HCT116 (cell line): ENCODE data around the gene TTLL3. TPM values are rescaled to one million over a fixed set of nuclear protein-coding genes. Genes with fewer than 3 reads are reported as not detected.

Experiments
- ATAC-seq: fragments of 200-7000 bp; cut with Tn5 transposase; 2 replicates; pipeline ENCODE4 v1.9.1; 2020; ENCODE audit warnings: mild to moderate bottlenecking, moderate library complexity
- BruUV-seq: library from RNA; stranded (reverse); fragments of 400-500 nt; replicated peaks from 2 replicates; lab custom pipeline; 2021; lab: Mats Ljungman, UMichigan
- CTCF ChIA-PET: fragments of 300-600 bp; sonication (Branson Sonifier 250); formaldehyde crosslinking; loops from one replicate; lab custom pipeline; 2021; ENCODE audit warnings: antibody characterized with exemption; lab: Charles Lee
- POLR2A ChIA-PET: fragments of 300-600, 350-600 bp; sonication (Branson Sonifier 250); formaldehyde crosslinking; loops from one replicate; lab custom pipeline; 2021; ENCODE audit warnings: antibody characterized with exemption; lab: Charles Lee
- RAD21 ChIA-PET, 2 experiments: fragments of 300-600 bp; sonication (Branson Sonifier 250); formaldehyde crosslinking; loops; one replicate each; lab custom pipeline; 2023; ENCODE audit warnings: low total read pairs in 2 of 2; ENCODE audit not compliant: uncharacterized antibody in 2 of 2, unreplicated experiment in 2 of 2, low non-redundant PET in 1 of 2; lab: Charles Lee
- DNase-seq: peaks from one replicate; pipeline ENCODE4 v3.0.0-alpha.2; 2010; ENCODE audit warnings: low read depth, low spot score
- H2AFZ ChIP-seq: fragments of 200-600 bp; shearing (Covaris generic), sonication (generic); 2 replicates; pipeline ENCODE4 v1.6.1; 2017; ENCODE audit warnings: low read depth, mixed run types, mixed read lengths, antibody characterized with exemption, low read length; ENCODE audit not compliant: poor library complexity, severe bottlenecking
- H3K27ac ChIP-seq: 2 replicates; pipeline ENCODE4 v1.5.1; 2012; ENCODE audit warnings: low read depth, low read length
- H3K27me3 ChIP-seq: fragments of 200-600 bp; sonication (generic); 2 replicates; pipeline ENCODE4 v1.6.1; 2016; ENCODE audit warnings: mixed run types, low read length, mixed read lengths; ENCODE audit not compliant: insufficient read depth
- H3K36me3 ChIP-seq, 2 experiments: fragments of 200-500 bp in 1 of 2; fragments of 200-600 bp in 1 of 2; sonication (Bioruptor generic) in 1 of 2; sonication (generic) in 1 of 2; 2 replicates each; pipeline versions ENCODE4 v1.5.1 to v1.6.1; 2014 to 2016; ENCODE audit warnings: low read length in 2 of 2, inconsistent platforms in 1 of 2, mixed read lengths in 1 of 2, mixed run types in 1 of 2; ENCODE audit not compliant: insufficient read depth in 2 of 2, control insufficient read depth in 1 of 2
- H3K4me1 ChIP-seq, 2 experiments: fragments of 200-600 bp in 1 of 2; sonication (generic) in 1 of 2; 2 replicates each; pipeline versions ENCODE4 v1.5.1 to v1.6.1; 2012 to 2017; ENCODE audit warnings: low read length in 2 of 2, inconsistent platforms in 1 of 2, mild to moderate bottlenecking in 1 of 2, mixed read lengths in 1 of 2, mixed run types in 1 of 2, moderate library complexity in 1 of 2; ENCODE audit not compliant: insufficient read depth in 2 of 2, control insufficient read depth in 1 of 2
- H3K4me2 ChIP-seq: fragments of 200-600 bp; sonication (generic); 2 replicates; pipeline ENCODE4 v1.6.1; 2017; ENCODE audit warnings: mixed run types, low read length, mixed read lengths
- H3K4me3 ChIP-seq, 2 experiments: fragments of 200-600 bp in 1 of 2; sonication (generic) in 1 of 2; replicated peaks in 1 of 2; 2 replicates each; pipeline ENCODE4 v1.5.1; 2011 to 2016; ENCODE audit warnings: low read length in 2 of 2, control low read depth in 1 of 2, low read depth in 1 of 2, mild to moderate bottlenecking in 1 of 2, mixed read lengths in 1 of 2, mixed run types in 1 of 2
- H3K79me2 ChIP-seq: fragments of 200-600 bp; sonication (generic); 2 replicates; pipeline ENCODE4 v1.6.1; 2017; ENCODE audit warnings: mild to moderate bottlenecking, mixed run types, low read length, moderate library complexity, mixed read lengths; ENCODE audit not compliant: insufficient read depth
- H3K9ac ChIP-seq: fragments of 200-600 bp; sonication (generic); 2 replicates; pipeline ENCODE4 v1.6.1; 2016; ENCODE audit warnings: low read length, mixed read lengths
- H3K9me2 ChIP-seq: fragments of 200-600 bp; sonication (generic), shearing (Covaris generic); 2 replicates; pipeline ENCODE4 v1.6.1; 2017; ENCODE audit warnings: mixed run types, mild to moderate bottlenecking, moderate library complexity; ENCODE audit not compliant: insufficient read depth
- H3K9me3 ChIP-seq, 2 experiments: fragments of 200-500 bp in 1 of 2; fragments of 200-600 bp in 1 of 2; sonication (Bioruptor generic) in 1 of 2; sonication (generic) in 1 of 2; 2 replicates each; pipeline ENCODE4 v1.6.1; 2014 to 2017; ENCODE audit warnings: low read length in 2 of 2, mixed read lengths in 2 of 2, inconsistent platforms in 1 of 2, low read depth in 1 of 2, mild to moderate bottlenecking in 1 of 2, mixed run types in 1 of 2, moderate library complexity in 1 of 2; ENCODE audit not compliant: control insufficient read depth in 1 of 2, insufficient read depth in 1 of 2
- H4K20me1 ChIP-seq: fragments of 200-600 bp; sonication (generic), shearing (Covaris generic); 2 replicates; pipeline ENCODE4 v1.6.1; 2017; ENCODE audit warnings: mixed run types, mild to moderate bottlenecking, moderate library complexity; ENCODE audit not compliant: insufficient read depth
- CBX3 ChIP-seq: IDR thresholded peaks from 2 replicates; pipeline ENCODE4 v1.6.1; 2012; ENCODE audit warnings: low read depth
- ELF1 ChIP-seq: IDR thresholded peaks from 2 replicates; pipeline ENCODE4 v1.6.1; 2012; ENCODE audit warnings: low read depth, borderline replicate concordance
- EZH2 ChIP-seq: fragments of 200-600 bp; sonication (generic); IDR thresholded peaks from 2 replicates; pipeline ENCODE4 v1.6.1; 2017; ENCODE audit warnings: antibody characterized with exemption, mixed run types
- EZH2phosphoT487 ChIP-seq: fragments of 200-600 bp; IDR thresholded peaks from 2 replicates; pipeline ENCODE4 v1.6.1; 2018; ENCODE audit warnings: antibody characterized with exemption, borderline replicate concordance
- FOSL1 ChIP-seq: IDR thresholded peaks from 2 replicates; pipeline ENCODE4 v1.6.1; 2012; ENCODE audit warnings: low read depth
- JUND ChIP-seq: IDR thresholded peaks from 2 replicates; pipeline ENCODE4 v1.6.1; 2012
- MAX ChIP-seq: IDR thresholded peaks from 2 replicates; pipeline ENCODE4 v1.6.1; 2012
- POLR2A ChIP-seq: IDR thresholded peaks from 2 replicates; pipeline ENCODE4 v1.7.0; 2011; ENCODE audit warnings: borderline replicate concordance; ENCODE audit not compliant: insufficient read depth, insufficient read length; ENCODE audit errors: extremely low read depth
- POLR2AphosphoS5 ChIP-seq: IDR thresholded peaks from 2 replicates; pipeline ENCODE4 v1.6.1; 2011; ENCODE audit warnings: mild to moderate bottlenecking, low read depth, low read length, moderate library complexity
- RAD21 ChIP-seq: IDR thresholded peaks from 2 replicates; pipeline ENCODE4 v1.6.1; 2012; ENCODE audit warnings: low read depth, mild to moderate bottlenecking
- SIN3A ChIP-seq: IDR thresholded peaks from 2 replicates; pipeline ENCODE4 v1.6.1; 2012; ENCODE audit warnings: low read depth
- SP1 ChIP-seq: IDR thresholded peaks from 2 replicates; pipeline ENCODE4 v1.6.1; 2012; ENCODE audit warnings: low read depth
- SRF ChIP-seq: IDR thresholded peaks from 2 replicates; pipeline ENCODE4 v1.6.1; 2012; ENCODE audit warnings: low read depth
- TCF7L2 ChIP-seq: IDR thresholded peaks from 2 replicates; pipeline ENCODE4 v1.7.0; 2011; ENCODE audit warnings: borderline replicate concordance, inconsistent platforms; ENCODE audit not compliant: insufficient read depth, insufficient read length; ENCODE audit errors: extremely low read depth
- YY1 ChIP-seq: IDR thresholded peaks from 2 replicates; pipeline ENCODE4 v1.6.1; 2011; ENCODE audit warnings: low read length, low read depth, moderate library complexity, mild to moderate bottlenecking; ENCODE audit not compliant: insufficient replicate concordance; ENCODE audit errors: extremely low read depth
- ZBTB33 ChIP-seq: IDR thresholded peaks from 2 replicates; pipeline ENCODE4 v1.6.1; 2011; ENCODE audit warnings: mild to moderate bottlenecking, low read length, moderate library complexity; ENCODE audit not compliant: insufficient replicate concordance; ENCODE audit errors: extremely low read depth
- ZFX ChIP-seq: fragments of 450-650 bp; IDR thresholded peaks from 2 replicates; pipeline ENCODE4 v1.6.1; 2017
- intact Hi-C: fragments of 100-400 bp; cut with micrococcal nuclease; formaldehyde crosslinking; loops from 2 replicates; pipeline ENCODE4 v1.10.0; 2022
- total RNA-seq: library from RNA; stranded (reverse); gene quantifications from one replicate; pipeline ENCODE4 v1.2.1, GENCODE V29; 2021; ENCODE audit not compliant: unreplicated experiment

The TTLL3 gene
- total RNA-seq, 1 experiment from 2014 or later = 40.3 TPM

- peak within 1 kb of the TSS; percentile 83 for H3K4me2 ChIP-seq
- H3K36me3 ChIP-seq = peaks cover 9 to 17% of the 10 kb centered on the region in 2 experiments; a peak in 3 of 4 replicates
- peaks cover 7% of the 10 kb centered on the region; the same call in 1 of the 2 replicates for H3K79me2 ChIP-seq
- no peaks in the 10 kb centered on the region for H4K20me1 ChIP-seq
- BruUV-seq = no TSS peak
- TF ChIP-seq YY1 (peak; percentile 39), CBX3 (no peak), MAX (peak; percentile 75), ZFX (peak; percentile 52; the same call in 1 of the 2 replicates), ELF1 (no peak), JUND (no peak), EZH2 (no peak), RAD21 (no peak), EZH2phosphoT487 (no peak), POLR2AphosphoS5 (peak; percentile 91), ZBTB33 (peak; percentile 17), SRF (no peak), TCF7L2 (no peak), SIN3A (peak; percentile 86), FOSL1 (no peak), POLR2A (peak; percentile 65), SP1 (peak; percentile 95)
- ChIA-PET CTCF (interaction anchor here (1.3 to 2.7 kb wide), 3 partner anchors 89 to 129 kb away, joined by 3 to 13 read pairs (median 3); no protein-coding TSS in a partner anchor), POLR2A (interaction anchor here (1.3 kb wide), 1 partner anchor 59 kb away, joined by 4 read pairs; the partner anchor contains the start of gene IL17RE), RAD21 (interaction anchor here in 1 of 2 experiments (1.5 kb wide), 1 partner anchor 103 kb away, joined by 6 read pairs; no protein-coding TSS in a partner anchor)
- peaks cover 0 to 15% of the 10 kb centered on the region in 2 experiments; a peak in 1 of 4 replicates for H3K4me1 ChIP-seq
- peak; percentile 85 for DNase-seq
- H2AFZ ChIP-seq = peak within 1 kb of the TSS; percentile 88
- H3K9ac ChIP-seq = peak within 1 kb of the TSS; percentile 87
- H3K9me2 ChIP-seq = no peaks in the 10 kb centered on the region
- peak; percentile 97 for ATAC-seq
- peak within 1 kb of the TSS; percentile 66 to 84 for H3K4me3 ChIP-seq
- H3K9me3 ChIP-seq = no peaks in the 10 kb centered on the region; a peak in 1 of 4 replicates
- H3K27me3 ChIP-seq = no peaks in the 10 kb centered on the region
- intact Hi-C loops = loop anchor here (5.0 kb wide), 1 partner anchor 88 kb away; the partner anchor contains the start of gene CRELD1
- peak within 1 kb of the TSS; percentile 79 for H3K27ac ChIP-seq
Measured at GRCh38 chr3:9843715-9844438, 33.8 kb downstream of the TTLL3 start, which contains the start of gene RPUSD3. Gene RPUSD3 (minus strand): TSS chr3:9844008. CDS start chr3:9843990, 18 bp downstream.
